Measurements from ENCODE around the gene SLC25A13. TPM values are rescaled to one million over a fixed set of nuclear protein-coding genes. Genes with fewer than 3 reads are reported as not detected.

The SLC25A13 gene
- total RNA-seq, 2 donors from 2014 or later = 94.3 to 114 TPM

DNA sequence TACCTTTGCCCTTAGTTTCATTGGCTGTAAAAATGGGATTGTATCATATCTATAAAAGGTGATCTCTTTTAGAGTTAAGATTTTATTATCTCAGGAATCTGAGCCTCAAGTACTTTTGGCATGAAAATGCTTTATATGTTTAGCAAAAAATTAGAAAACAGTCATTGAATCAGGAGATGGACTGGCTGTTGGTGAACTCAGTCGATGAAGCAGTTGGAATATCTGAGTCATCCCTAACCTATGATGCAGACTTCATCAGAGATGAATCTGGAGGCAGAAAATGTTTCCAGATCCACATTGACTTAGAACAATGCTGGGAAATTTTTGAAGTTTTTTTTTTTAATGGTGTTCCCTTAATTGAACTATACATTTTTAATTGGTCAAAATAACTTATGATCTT lies 228.5 kb downstream of the SLC25A13 start:
- H3K4me1 ChIP-seq (ENCODE audit: control insufficient read depth, insufficient read depth, low read length) = no peaks in the 10 kb centered on the region
- DNase-seq = no peak
- H3K27me3 Mint-ChIP-seq (ENCODE audit: insufficient read depth) = no peaks in the 10 kb centered on the region
- no peaks in the 10 kb centered on the region for H3K27me3 ChIP-seq (ENCODE audit: control insufficient read depth, insufficient read depth, low read length, poor library complexity, severe bottlenecking)
- no peaks in the 10 kb centered on the region for H3K36me3 Mint-ChIP-seq (ENCODE audit: low read depth)
- H3K4me3 ChIP-seq (ENCODE audit: low read length) = no peak overlapping the region
- H3K4me1 Mint-ChIP-seq = no peaks in the 10 kb centered on the region
- no peak overlapping the region for H3K27ac ChIP-seq (ENCODE audit: low read depth, low read length)
- H3K36me3 ChIP-seq (ENCODE audit: control insufficient read depth, insufficient read depth, low read length) = no peaks in the 10 kb centered on the region
- H3K9me3 ChIP-seq (ENCODE audit: control insufficient read depth, low read length) = no peaks in the 10 kb centered on the region
- H3K27ac Mint-ChIP-seq = no peak overlapping the region
- H3K4me3 Mint-ChIP-seq = no peak overlapping the region
- WGBS, 2 experiments (ENCODE audit: insufficient coverage in 1 of 2, insufficient read length in 1 of 2) = 88 to 95% methylated on average over 1 of the region's 1 CpG
- TF ChIP-seq, protein P1, sequence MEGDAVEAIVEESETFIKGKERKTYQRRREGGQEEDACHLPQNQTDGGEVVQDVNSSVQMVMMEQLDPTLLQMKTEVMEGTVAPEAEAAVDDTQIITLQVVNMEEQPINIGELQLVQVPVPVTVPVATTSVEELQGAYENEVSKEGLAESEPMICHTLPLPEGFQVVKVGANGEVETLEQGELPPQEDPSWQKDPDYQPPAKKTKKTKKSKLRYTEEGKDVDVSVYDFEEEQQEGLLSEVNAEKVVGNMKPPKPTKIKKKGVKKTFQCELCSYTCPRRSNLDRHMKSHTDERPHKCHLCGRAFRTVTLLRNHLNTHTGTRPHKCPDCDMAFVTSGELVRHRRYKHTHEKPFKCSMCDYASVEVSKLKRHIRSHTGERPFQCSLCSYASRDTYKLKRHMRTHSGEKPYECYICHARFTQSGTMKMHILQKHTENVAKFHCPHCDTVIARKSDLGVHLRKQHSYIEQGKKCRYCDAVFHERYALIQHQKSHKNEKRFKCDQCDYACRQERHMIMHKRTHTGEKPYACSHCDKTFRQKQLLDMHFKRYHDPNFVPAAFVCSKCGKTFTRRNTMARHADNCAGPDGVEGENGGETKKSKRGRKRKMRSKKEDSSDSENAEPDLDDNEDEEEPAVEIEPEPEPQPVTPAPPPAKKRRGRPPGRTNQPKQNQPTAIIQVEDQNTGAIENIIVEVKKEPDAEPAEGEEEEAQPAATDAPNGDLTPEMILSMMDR (conservative IDR thresholded peaks at IDR 0.05) = no peak
- no peaks in the 10 kb centered on the region for H3K9me3 Mint-ChIP-seq
- no peak overlapping the region for H3K9ac ChIP-seq (ENCODE audit: extremely low read depth, low read length, poor library complexity, severe bottlenecking)

DNA sequence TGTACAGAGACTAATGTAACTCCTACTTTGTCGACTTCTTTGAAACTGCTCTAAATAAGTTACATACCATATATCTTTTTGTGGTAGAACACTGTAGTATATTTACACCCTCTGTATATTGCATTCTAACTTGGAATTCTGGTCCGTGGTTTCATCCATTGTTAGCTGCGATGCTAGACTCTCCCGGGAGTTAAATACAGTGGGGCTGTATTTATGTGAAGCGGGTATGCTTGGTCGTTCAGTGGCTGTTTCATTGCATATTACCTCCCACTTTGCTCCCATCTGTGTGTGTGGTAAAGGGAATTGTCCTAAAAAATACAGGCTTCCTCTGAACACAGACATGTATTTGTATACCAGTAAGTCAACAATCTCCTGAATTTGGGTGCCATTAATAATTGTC lies 231.1 kb downstream of the SLC25A13 start:
- TF ChIP-seq, protein P1 (conservative IDR thresholded peaks at IDR 0.05) = no peak
- no peak overlapping the region for H3K4me3 Mint-ChIP-seq
- no peak overlapping the region for H3K27ac ChIP-seq (ENCODE audit: low read depth, low read length)

DNA sequence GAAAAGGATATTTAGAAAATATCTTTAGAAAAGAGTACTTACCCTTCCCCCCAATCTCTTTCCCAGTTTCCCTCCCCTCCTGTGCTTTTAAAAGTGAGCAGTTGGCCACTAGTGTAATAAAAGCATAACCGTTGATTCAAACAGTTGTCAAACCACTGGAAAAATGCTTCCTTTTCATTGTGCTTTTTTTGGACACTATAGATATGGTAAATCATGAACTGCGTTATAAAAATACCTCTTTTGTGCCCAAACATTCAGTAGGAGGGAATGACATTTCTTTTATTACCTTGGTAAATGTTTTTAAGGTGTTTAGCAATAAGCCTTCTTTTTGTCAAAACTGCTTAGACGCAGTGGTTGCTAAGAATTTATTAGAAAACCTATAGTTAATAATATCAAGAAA lies 232.4 kb downstream of the SLC25A13 start:
- no peak overlapping the region for H3K4me3 ChIP-seq (ENCODE audit: low read length)
- H3K27ac ChIP-seq (ENCODE audit: low read depth, low read length) = no peak overlapping the region
- peaks cover 3% of the 10 kb centered on the region for H3K4me1 ChIP-seq (ENCODE audit: control insufficient read depth, insufficient read depth, low read length)
- TF ChIP-seq, protein P1 (conservative IDR thresholded peaks at IDR 0.05) = no peak
- Mint-ChIP-seq H3K4me3 (no peak overlapping the region), H3K27me3 (ENCODE audit: insufficient read depth) (no peaks in the 10 kb centered on the region), H3K4me1 (peaks cover 10% of the 10 kb centered on the region), H3K27ac (no peak overlapping the region), H3K9me3 (no peaks in the 10 kb centered on the region), H3K36me3 (ENCODE audit: low read depth) (no peaks in the 10 kb centered on the region)
- DNase-seq = no peak
- H3K9ac ChIP-seq (ENCODE audit: extremely low read depth, low read length, poor library complexity, severe bottlenecking) = no peak overlapping the region
- H3K36me3 ChIP-seq (ENCODE audit: control insufficient read depth, insufficient read depth, low read length) = no peaks in the 10 kb centered on the region
- WGBS, 2 experiments (ENCODE audit: insufficient coverage in 1 of 2, insufficient read length in 1 of 2) = 98 to 100% methylated on average over 1 to 3 of the region's 3 CpGs
- no peaks in the 10 kb centered on the region for H3K9me3 ChIP-seq (ENCODE audit: control insufficient read depth, low read length)
- no peaks in the 10 kb centered on the region for H3K27me3 ChIP-seq (ENCODE audit: control insufficient read depth, insufficient read depth, low read length, poor library complexity, severe bottlenecking)

More for the DNA sequence above, 231.1 kb downstream of the SLC25A13 start:
- H3K9me3 Mint-ChIP-seq = no peaks in the 10 kb centered on the region
- H3K27me3 ChIP-seq (ENCODE audit: control insufficient read depth, insufficient read depth, low read length, poor library complexity, severe bottlenecking) = no peaks in the 10 kb centered on the region
- peaks cover 10% of the 10 kb centered on the region for H3K4me1 Mint-ChIP-seq
- no peak overlapping the region for H3K4me3 ChIP-seq (ENCODE audit: low read length)
- no peak overlapping the region for H3K9ac ChIP-seq (ENCODE audit: extremely low read depth, low read length, poor library complexity, severe bottlenecking)
- no peak for DNase-seq
- no peak overlapping the region for H3K27ac Mint-ChIP-seq
- no peaks in the 10 kb centered on the region for H3K9me3 ChIP-seq (ENCODE audit: control insufficient read depth, low read length)
- no peaks in the 10 kb centered on the region for H3K27me3 Mint-ChIP-seq (ENCODE audit: insufficient read depth)
- H3K36me3 Mint-ChIP-seq (ENCODE audit: low read depth) = no peaks in the 10 kb centered on the region
- H3K4me1 ChIP-seq (ENCODE audit: control insufficient read depth, insufficient read depth, low read length) = peaks cover 3% of the 10 kb centered on the region
- WGBS, 2 experiments (ENCODE audit: insufficient coverage in 1 of 2, insufficient read length in 1 of 2) = 100% methylated on average over 1 to 6 of the region's 6 CpGs
- no peaks in the 10 kb centered on the region for H3K36me3 ChIP-seq (ENCODE audit: control insufficient read depth, insufficient read depth, low read length)

All from endodermal cell (in vitro differentiated cells).